WTC11 (cell line): ENCODE measurements around the gene FAM240A. TPM values are rescaled to one million over a fixed set of nuclear protein-coding genes. Genes with fewer than 3 reads are reported as not detected.
A peak's percentile ranks its signal among the peaks of the same experiment; 100 is the strongest.

ENCODE experiments used
- ATAC-seq: fragments of 200-7000 bp; cut with Tn5 transposase; 2 replicates; pipeline ENCODE4 v1.10.0; 2021; ENCODE audit warnings: mild to moderate bottlenecking, moderate library complexity
- CTCF ChIA-PET: fragments of 300-600 bp; sonication (Branson Sonifier 250); formaldehyde crosslinking; loops from one replicate; lab custom pipeline; 2021; ENCODE audit warnings: antibody characterized with exemption; lab: Charles Lee
- POLR2A ChIA-PET: fragments of 350-600 bp; sonication (Branson Sonifier 250); formaldehyde crosslinking; loops from one replicate; lab custom pipeline; 2021; ENCODE audit warnings: antibody characterized with exemption; lab: Charles Lee
- DNase-seq: peaks from one replicate; pipeline ENCODE4 v3.0.0; 2021; ENCODE audit warnings: low spot score
- H3K27ac Mint-ChIP-seq: 2 replicates; pipeline ENCODE4 v1.8.0; 2021; ENCODE audit warnings: mixed read lengths
- H3K27me3 Mint-ChIP-seq: 2 replicates; pipeline ENCODE4 v1.8.0; 2021; ENCODE audit warnings: low read depth, mild to moderate bottlenecking, moderate library complexity, mixed read lengths
- H3K36me3 Mint-ChIP-seq: 2 replicates; pipeline ENCODE4 v1.8.0; 2021; ENCODE audit warnings: mixed read lengths
- H3K4me1 Mint-ChIP-seq: 2 replicates; pipeline ENCODE4 v1.8.0; 2022; ENCODE audit warnings: mixed read lengths
- H3K4me3 Mint-ChIP-seq: 2 replicates; pipeline ENCODE4 v1.8.0; 2021; ENCODE audit warnings: mild to moderate bottlenecking, moderate library complexity, mixed read lengths
- H3K9me3 Mint-ChIP-seq: 2 replicates; pipeline ENCODE4 v1.8.0; 2021; ENCODE audit warnings: mixed read lengths
- AR ChIP-seq: fragments of 250-450 bp; sonication (Bioruptor Pico); IDR thresholded peaks from 2 replicates; pipeline ENCODE4 v1.9.0; 2021; ENCODE audit warnings: mild to moderate bottlenecking
- CBFB ChIP-seq: sonication (generic); formaldehyde crosslinking; IDR thresholded peaks from 2 replicates; pipeline ENCODE4 v1.8.1; 2022; ENCODE audit warnings: mild to moderate bottlenecking, low read depth, missing genetic modification reagents
- E2F5 ChIP-seq: sonication (generic); formaldehyde crosslinking; IDR thresholded peaks from 2 replicates; pipeline ENCODE4 v1.8.1; 2022; ENCODE audit warnings: mild to moderate bottlenecking, moderate library complexity, missing genetic modification reagents
- ESRRA ChIP-seq: sonication (generic); formaldehyde crosslinking; IDR thresholded peaks from 2 replicates; pipeline ENCODE4 v1.8.1; 2022; ENCODE audit warnings: mild to moderate bottlenecking, missing genetic modification reagents, borderline replicate concordance
- FOXJ3 ChIP-seq: sonication (generic); formaldehyde crosslinking; IDR thresholded peaks from 2 replicates; pipeline ENCODE4 v1.9.0; 2021; ENCODE audit warnings: missing genetic modification reagents, mild to moderate bottlenecking, borderline replicate concordance
- FOXP1 ChIP-seq: sonication (generic); formaldehyde crosslinking; IDR thresholded peaks from 2 replicates; pipeline ENCODE4 v1.8.0; 2022; ENCODE audit warnings: missing genetic modification reagents, mild to moderate bottlenecking, moderate library complexity, borderline replicate concordance
- KAT7 ChIP-seq: sonication (generic); formaldehyde crosslinking; IDR thresholded peaks from 2 replicates; pipeline ENCODE4 v1.8.1; 2023; ENCODE audit warnings: missing genetic modification reagents, mild to moderate bottlenecking, borderline replicate concordance
- NFATC4 ChIP-seq: fragments of 250-450 bp; sonication (Bioruptor Pico); IDR thresholded peaks from 2 replicates; pipeline ENCODE4 v1.9.0; 2021; ENCODE audit warnings: mild to moderate bottlenecking
- NFYB ChIP-seq: sonication (generic); formaldehyde crosslinking; conservative IDR thresholded peaks from 2 replicates; pipeline ENCODE4 v1.8.0; 2022; ENCODE audit warnings: low read depth, missing genetic modification reagents
- NR2C2 ChIP-seq: sonication (generic); formaldehyde crosslinking; IDR thresholded peaks from 2 replicates; pipeline ENCODE4 v1.8.0; 2022; ENCODE audit warnings: mild to moderate bottlenecking, missing genetic modification reagents
- SOX15 ChIP-seq: fragments of 250-450 bp; sonication (Bioruptor Pico); IDR thresholded peaks from 2 replicates; pipeline ENCODE4 v1.9.0; 2021; ENCODE audit warnings: mild to moderate bottlenecking
- TEAD4 ChIP-seq: sonication (generic); formaldehyde crosslinking; IDR thresholded peaks from 2 replicates; pipeline ENCODE4 v1.8.0; 2022; ENCODE audit warnings: mild to moderate bottlenecking, missing genetic modification reagents
- USF1 ChIP-seq: sonication (generic); formaldehyde crosslinking; IDR thresholded peaks from 2 replicates; pipeline ENCODE4 v1.8.0; 2022; ENCODE audit warnings: mild to moderate bottlenecking, missing genetic modification reagents
- ZBTB43 ChIP-seq: sonication (generic); formaldehyde crosslinking; IDR thresholded peaks from 2 replicates; pipeline ENCODE4 v1.8.1; 2023; ENCODE audit warnings: mild to moderate bottlenecking, missing genetic modification reagents
- ZNF121 ChIP-seq: sonication (generic); formaldehyde crosslinking; IDR thresholded peaks from 2 replicates; pipeline ENCODE4 v1.8.0; 2023; ENCODE audit warnings: missing genetic modification reagents
- ZNF671 ChIP-seq: fragments of 250-450 bp; sonication (Bioruptor Pico); IDR thresholded peaks from 2 replicates; pipeline ENCODE4 v1.8.0; 2021; ENCODE audit warnings: mild to moderate bottlenecking
- total RNA-seq: library from RNA; stranded (reverse); gene quantifications from 3 replicates; pipeline ENCODE4 v1.2.3, GENCODE V29; 2021
- TF ChIP-seq, protein P1 (sequence below): fragments of 250-450 bp; sonication (Bioruptor Pico); IDR thresholded peaks from 2 replicates; pipeline ENCODE4 v1.9.0; 2021; ENCODE audit warnings: mild to moderate bottlenecking, borderline replicate concordance
- TF ChIP-seq, protein P2 (sequence below): fragments of 250-450 bp; sonication (Bioruptor Pico); IDR thresholded peaks from 2 replicates; pipeline ENCODE4 v1.9.0; 2021; ENCODE audit warnings: mild to moderate bottlenecking

FAM240A gene
- total RNA-seq, 1 experiment from 2014 or later: 0.13 TPM

- ATAC-seq: no peak
- POLR2A ChIA-PET: interaction anchor here (2.1 to 2.3 kb wide), 2 partner anchors 43 to 53 kb away, joined by 8 to 22 read pairs; no protein-coding TSS in a partner anchor
These were observed 16.6 kb downstream of the FAM240A start for GRCh38 chr3:46628901-46629369.

GRCh38 chr3:46629551-46630517 lies 17.5 kb downstream of the FAM240A start:
- ChIA-PET CTCF (interaction anchor here (0.6 to 4.8 kb wide), 41 partner anchors 10 to 252 kb away, joined by 3 to 70 read pairs (median 7); partner anchors contain the start of genes ALS2CL, FAM240A, PRSS50 and RTP3), POLR2A (interaction anchor here (0.6 to 2.3 kb wide), 7 partner anchors 23 to 141 kb away, joined by 3 to 22 read pairs (median 4); a partner anchor contains a TSS)
- Mint-ChIP-seq H3K4me3 (peak overlapping the region; percentile 27), H3K27me3 (no peaks in the 10 kb centered on the region; the same call in 1 of the 2 replicates), H3K9me3 (no peaks in the 10 kb centered on the region), H3K36me3 (no peaks in the 10 kb centered on the region), H3K4me1 (peaks cover 51% of the 10 kb centered on the region), H3K27ac (peak overlapping the region; percentile 72)
- DNase-seq (peak; percentile 91), ATAC-seq (peak; percentile 89)
- TF ChIP-seq, protein P1, sequence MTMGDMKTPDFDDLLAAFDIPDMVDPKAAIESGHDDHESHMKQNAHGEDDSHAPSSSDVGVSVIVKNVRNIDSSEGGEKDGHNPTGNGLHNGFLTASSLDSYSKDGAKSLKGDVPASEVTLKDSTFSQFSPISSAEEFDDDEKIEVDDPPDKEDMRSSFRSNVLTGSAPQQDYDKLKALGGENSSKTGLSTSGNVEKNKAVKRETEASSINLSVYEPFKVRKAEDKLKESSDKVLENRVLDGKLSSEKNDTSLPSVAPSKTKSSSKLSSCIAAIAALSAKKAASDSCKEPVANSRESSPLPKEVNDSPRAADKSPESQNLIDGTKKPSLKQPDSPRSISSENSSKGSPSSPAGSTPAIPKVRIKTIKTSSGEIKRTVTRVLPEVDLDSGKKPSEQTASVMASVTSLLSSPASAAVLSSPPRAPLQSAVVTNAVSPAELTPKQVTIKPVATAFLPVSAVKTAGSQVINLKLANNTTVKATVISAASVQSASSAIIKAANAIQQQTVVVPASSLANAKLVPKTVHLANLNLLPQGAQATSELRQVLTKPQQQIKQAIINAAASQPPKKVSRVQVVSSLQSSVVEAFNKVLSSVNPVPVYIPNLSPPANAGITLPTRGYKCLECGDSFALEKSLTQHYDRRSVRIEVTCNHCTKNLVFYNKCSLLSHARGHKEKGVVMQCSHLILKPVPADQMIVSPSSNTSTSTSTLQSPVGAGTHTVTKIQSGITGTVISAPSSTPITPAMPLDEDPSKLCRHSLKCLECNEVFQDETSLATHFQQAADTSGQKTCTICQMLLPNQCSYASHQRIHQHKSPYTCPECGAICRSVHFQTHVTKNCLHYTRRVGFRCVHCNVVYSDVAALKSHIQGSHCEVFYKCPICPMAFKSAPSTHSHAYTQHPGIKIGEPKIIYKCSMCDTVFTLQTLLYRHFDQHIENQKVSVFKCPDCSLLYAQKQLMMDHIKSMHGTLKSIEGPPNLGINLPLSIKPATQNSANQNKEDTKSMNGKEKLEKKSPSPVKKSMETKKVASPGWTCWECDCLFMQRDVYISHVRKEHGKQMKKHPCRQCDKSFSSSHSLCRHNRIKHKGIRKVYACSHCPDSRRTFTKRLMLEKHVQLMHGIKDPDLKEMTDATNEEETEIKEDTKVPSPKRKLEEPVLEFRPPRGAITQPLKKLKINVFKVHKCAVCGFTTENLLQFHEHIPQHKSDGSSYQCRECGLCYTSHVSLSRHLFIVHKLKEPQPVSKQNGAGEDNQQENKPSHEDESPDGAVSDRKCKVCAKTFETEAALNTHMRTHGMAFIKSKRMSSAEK (CRISPR knock-in tag): no peak
- TF ChIP-seq ZBTB43 (CRISPR knock-in tag): peak; percentile 85; the same call in 1 of the 2 replicates
- TF ChIP-seq E2F5 (CRISPR knock-in tag): peak; percentile 51; the same call in 1 of the 2 replicates
- TF ChIP-seq, protein P2, sequence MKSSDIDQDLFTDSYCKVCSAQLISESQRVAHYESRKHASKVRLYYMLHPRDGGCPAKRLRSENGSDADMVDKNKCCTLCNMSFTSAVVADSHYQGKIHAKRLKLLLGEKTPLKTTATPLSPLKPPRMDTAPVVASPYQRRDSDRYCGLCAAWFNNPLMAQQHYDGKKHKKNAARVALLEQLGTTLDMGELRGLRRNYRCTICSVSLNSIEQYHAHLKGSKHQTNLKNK (CRISPR knock-in tag): no peak
- TF ChIP-seq NFYB: no peak
- peak; percentile 65; the same call in 1 of the 2 replicates for TF ChIP-seq ESRRA (CRISPR knock-in tag)
- no peak for TF ChIP-seq NFATC4 (CRISPR knock-in tag)
- no peak for TF ChIP-seq CBFB (CRISPR knock-in tag)
- no peak for TF ChIP-seq ZNF671
- no peak for TF ChIP-seq SOX15 (CRISPR knock-in tag)
- peak; percentile 82 for TF ChIP-seq FOXP1 (CRISPR knock-in tag)

More at GRCh38 chr3:46628901-46629369, 16.6 kb downstream of the FAM240A start:
- DNase-seq: no peak
- H3K27me3 Mint-ChIP-seq: no peaks in the 10 kb centered on the region; the same call in 1 of the 2 replicates
- H3K36me3 Mint-ChIP-seq: no peaks in the 10 kb centered on the region
- peaks cover 46% of the 10 kb centered on the region for H3K4me1 Mint-ChIP-seq
- CTCF ChIA-PET: interaction anchor here (0.6 to 4.8 kb wide), 27 partner anchors 9 to 251 kb away, joined by 3 to 70 read pairs (median 7); partner anchors contain the start of genes ALS2CL, PRSS50 and RTP3
- H3K9me3 Mint-ChIP-seq: no peaks in the 10 kb centered on the region
- no peak for TF ChIP-seq TEAD4 (CRISPR knock-in tag)
- TF ChIP-seq KAT7: no peak
- TF ChIP-seq AR (CRISPR knock-in tag): no peak
- TF ChIP-seq NR2C2: no peak
- no peak for TF ChIP-seq FOXP1 (CRISPR knock-in tag)
- no peak for TF ChIP-seq FOXJ3 (CRISPR knock-in tag)
- no peak for TF ChIP-seq USF1 (CRISPR knock-in tag)
- TF ChIP-seq ZNF121 (CRISPR knock-in tag): no peak
- H3K27ac Mint-ChIP-seq: peak overlapping the region; percentile 72
- peak overlapping the region; percentile 27 for H3K4me3 Mint-ChIP-seq
